HG02588 (cell line): Measurements from ENCODE around the gene CNNM3.

Source experiments
- ATAC-seq: cut with Tn5 transposase; IDR thresholded peaks from one replicate; pipeline ENCODE4 v1.9.1; 2021; ENCODE audit warnings: mild to moderate bottlenecking, moderate library complexity; ENCODE audit not compliant: unreplicated experiment

The CNNM3 gene

DNA sequence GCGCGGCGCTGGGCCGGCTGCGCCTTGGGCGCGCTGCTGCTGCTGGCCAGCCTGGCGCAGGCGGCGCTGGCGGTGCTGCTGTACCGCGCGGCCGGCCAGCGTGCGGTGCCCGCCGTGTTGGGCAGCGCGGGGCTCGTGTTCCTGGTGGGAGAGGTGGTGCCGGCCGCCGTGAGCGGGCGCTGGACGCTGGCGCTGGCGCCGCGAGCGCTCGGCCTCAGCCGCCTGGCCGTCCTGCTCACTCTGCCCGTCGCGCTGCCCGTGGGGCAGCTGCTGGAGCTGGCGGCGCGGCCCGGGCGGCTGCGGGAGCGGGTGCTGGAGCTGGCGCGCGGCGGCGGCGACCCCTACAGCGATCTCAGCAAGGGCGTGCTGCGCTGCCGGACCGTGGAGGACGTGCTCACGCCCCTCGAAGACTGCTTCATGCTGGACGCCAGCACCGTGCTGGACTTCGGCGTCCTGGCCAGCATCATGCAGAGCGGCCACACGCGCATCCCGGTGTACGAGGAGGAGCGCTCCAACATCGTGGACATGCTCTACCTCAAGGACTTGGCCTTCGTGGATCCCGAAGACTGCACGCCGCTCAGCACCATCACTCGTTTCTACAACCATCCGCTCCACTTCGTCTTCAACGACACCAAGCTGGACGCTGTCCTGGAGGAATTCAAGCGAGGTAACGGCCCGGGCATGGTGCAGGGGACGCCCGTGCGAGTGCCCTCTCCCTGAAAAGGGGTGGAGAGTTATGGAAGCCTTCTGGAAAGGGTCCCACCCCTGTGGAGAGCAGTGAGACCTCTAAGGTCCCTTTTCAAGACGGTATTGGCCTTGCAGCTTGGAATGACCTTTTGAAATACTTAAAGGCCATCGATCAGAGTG is 1.0 kb downstream of the CNNM3 start:
- no peak for ATAC-seq

DNA sequence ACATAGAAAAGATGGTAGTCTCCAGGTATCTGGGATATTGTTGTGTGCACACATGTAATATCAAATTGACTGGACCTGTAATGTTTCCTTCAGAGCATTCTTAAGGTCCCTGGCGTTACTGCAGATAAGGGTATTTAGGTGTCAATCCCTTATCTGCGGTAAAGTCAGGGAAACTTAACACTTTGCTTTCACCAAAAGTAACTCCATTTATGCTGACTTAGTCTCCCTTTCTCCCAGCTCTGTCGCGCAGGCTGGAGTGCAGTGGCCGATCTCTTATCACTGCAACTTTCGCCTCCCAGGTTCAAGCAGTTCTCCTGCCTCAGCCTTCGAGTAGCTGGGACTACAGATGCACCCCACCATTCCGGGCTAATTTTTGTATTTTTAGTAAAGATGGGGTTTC is 1.8 kb downstream of the CNNM3 start:
- no peak for ATAC-seq

DNA sequence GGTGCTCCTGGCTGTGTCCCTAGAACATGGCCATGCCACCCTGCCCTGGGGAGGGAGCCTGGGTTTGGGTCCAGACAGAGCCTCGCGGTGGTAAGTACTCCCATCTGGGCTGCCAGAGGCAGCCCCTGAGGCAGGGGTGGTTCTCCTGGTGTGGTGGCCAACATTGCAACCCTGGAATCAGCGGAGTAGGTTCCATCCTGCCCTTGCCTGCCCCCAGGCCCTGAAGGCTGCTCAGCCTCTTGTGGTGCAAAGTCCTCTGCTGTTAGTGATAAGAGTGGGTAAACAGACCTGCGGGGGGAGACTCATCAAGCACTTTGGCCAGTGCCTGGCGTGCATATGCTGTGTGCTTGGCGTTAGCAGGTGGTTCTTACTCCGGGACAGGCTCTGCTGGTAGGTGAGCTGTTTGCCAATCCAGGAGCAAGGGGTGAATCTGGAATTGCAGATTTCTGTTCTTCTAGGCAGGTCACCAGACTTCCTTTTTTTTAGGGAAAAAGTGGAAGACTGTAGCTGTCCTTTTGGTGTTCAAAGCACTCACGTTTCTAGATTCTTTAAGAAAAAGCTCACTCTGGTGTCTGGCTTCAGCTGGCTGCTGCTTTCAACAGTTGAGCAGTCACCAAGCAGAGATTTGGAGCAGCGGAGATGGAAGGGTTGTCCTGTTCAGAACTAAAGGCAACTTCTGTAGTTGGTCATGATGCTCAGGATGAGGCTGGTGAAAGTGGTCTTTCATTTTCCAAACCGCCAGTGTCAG is 3.2 kb downstream of the CNNM3 start:
- ATAC-seq = no peak

DNA sequence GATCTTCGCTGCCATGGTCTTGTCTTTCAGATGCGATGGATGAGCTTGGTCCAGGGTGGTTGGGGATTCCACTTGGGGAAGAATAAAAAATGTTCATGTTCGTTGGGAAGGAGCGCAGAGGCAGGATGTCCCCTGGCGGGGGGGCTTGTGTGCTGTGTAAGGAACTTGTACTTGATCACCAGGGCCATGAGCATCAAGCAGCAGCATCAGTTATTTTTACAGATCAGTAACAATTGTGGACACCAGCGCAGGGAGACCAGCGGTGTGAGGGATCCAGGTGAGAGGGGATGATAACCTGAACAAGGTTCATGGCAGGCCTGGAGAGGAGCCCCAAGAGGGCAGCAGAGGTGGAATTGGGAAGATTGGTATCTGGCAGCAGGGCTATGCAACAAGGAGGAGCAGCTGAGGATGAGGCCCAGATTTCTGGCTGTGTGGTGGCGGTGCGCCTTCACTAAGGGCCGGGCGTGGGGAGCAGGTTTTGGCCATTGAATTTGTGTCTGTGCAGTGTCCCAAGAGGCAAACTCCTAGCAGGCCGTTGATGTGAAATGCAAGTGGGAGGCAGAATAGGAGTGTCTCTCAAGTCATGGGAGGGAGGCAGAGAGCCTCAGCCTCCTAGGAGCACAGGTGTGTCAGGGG is 3.9 kb downstream of the CNNM3 start:
- ATAC-seq = no peak

DNA sequence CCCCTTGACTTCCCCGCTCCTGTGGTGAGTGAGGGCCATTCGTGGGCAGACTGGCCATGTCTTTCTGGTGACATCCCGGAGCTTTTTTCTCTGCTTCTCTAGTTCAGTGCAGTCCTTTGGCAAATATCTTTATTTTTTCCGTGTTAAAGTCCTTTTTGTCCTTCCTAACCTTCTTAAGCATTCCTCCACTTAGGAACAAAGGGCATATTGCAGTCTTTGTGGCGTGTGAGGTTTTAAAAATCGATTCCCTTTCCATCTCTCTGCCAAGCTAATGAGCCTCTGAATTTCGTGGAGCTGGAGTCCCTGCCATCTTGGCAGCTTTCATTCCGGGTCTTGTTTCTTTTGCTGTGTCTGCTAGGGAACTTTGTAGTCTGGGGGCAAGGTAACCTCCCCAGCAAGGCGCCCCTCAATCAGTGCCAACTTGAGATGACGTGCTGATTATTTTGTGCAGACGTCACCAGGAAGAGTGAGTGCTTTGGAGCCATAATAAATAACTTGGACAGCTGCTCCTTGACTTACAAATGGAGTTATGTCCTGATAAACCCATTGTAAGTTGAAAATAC is 5.1 kb downstream of the CNNM3 start:
- ATAC-seq = no peak

DNA sequence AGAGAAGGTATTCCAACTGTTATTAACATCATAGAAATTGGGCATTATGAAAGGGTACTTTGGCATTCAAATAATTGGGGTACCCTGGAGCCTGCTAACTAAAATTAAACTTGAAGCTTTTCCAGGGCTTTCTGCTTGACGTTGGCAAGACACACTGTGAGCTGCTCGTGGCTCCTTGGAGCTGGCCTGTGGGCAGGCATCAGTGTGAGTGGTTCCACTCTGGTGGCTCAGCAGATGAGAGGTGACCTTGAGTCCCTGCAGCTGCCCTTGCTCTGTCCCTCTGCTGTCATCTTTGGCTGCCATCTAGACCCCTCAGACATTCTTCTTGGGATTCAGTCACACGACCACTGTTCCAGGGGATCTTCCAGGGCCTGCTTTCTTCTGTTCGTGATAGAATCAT is 6.7 kb downstream of the CNNM3 start:
- no peak for ATAC-seq

DNA sequence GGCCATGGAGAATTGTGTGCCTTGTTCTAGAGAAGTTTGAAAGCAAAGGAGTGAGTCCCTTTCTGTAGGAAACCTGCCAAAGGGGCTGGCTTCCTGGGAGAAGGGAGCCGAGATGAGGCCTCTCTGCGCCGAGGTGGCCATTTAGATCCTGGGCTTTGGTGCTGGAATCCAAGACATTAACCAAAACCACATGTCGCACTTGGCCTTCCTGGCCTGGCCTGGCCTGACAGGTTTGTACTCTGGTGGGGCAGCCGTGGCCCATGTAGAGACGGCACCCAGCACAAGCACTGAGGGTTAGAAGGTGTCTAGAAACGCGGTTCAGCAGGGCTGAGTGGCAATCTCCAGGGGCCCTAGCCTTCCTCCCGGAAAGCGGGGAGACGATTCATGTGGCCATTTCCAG is 7.1 kb downstream of the CNNM3 start:
- ATAC-seq = no peak

DNA sequence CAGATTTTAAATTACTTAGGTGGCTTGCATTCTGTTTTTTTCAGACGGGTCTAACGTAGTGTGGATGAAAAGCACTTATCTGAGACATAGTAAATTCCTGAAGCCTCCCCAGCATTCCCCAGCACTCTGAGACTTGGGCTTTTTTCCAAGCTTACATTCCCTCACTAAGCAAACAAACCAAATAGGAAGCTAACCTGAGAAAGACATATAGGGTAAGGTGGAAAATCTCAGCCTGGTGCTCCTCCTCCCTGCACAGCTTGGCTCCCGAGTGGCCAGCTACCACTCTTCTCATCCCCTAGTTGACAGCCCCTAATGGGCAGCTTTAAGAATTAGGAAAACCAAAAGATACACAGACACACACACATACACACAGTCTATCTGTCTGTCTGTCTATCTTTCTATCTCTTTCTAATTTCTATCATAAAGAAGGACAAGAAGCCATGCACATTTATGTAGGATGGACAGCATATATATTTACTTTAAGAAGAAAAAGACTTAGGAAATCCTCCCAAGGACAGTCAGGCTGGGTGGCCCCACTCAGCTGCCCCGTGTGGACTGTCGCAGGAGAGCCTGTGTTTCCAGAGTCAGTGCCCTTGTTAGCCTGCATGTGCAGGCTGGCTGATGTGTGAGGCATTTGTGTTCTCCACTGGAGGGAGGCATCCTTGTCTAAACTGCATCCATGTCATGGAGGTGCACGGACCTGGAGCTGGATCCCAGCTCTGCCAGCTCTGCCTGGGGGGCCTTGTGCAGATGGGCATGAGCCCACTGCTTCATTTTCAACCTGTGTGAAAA is 8.2 kb downstream of the CNNM3 start:
- no peak for ATAC-seq

DNA sequence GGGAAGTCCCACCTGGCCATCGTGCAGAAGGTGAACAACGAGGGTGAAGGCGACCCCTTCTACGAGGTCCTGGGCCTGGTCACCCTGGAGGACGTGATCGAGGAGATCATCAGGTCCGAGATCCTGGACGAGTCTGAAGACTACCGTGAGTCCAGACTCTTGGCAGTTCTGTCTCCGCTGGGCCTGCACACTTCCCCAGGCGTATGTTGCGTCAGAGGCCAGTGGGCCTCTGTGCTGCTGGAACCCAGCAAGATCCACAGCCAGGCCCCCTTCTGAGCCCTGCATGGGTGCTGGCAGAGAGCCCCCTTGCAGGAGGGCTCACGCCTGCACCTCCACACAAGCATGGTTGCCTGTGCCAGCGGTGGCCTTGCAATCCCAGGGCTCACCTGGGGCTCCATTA is 9.0 kb downstream of the CNNM3 start:
- ATAC-seq = no peak

DNA sequence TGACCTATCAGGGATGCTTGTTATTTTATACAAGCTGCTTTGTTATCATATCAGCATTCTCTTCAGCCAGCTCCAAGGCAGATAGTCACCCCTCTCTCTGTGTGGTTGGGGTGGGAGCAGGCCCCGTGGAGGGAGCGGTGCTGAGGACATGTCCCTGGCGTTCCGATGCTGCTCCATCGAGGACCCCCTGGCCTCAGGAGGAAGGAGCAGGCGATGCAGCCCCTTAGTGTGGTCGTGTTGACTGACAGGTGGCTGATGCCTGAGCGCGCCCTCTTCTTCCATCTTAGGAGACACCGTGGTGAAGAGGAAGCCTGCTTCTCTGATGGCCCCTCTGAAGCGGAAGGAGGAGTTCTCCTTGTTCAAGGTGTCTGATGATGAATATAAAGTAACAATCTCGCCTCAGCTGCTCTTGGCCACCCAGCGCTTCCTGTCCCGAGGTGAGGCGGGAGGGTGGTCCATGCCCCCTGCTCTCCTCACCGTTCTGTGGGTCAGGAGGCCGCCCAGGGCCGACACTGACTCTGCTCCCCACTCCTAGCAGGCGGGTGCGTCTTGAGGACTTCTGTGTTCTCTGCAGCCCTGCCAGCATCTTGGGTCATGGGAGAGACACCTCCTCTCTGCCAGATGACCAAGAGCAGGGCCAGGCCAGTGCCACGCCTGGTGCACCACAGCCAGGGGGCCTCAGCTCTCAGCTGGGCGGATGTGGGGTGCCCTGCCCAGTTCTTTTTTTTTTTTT is 10.6 kb downstream of the CNNM3 start:
- no peak for ATAC-seq

DNA sequence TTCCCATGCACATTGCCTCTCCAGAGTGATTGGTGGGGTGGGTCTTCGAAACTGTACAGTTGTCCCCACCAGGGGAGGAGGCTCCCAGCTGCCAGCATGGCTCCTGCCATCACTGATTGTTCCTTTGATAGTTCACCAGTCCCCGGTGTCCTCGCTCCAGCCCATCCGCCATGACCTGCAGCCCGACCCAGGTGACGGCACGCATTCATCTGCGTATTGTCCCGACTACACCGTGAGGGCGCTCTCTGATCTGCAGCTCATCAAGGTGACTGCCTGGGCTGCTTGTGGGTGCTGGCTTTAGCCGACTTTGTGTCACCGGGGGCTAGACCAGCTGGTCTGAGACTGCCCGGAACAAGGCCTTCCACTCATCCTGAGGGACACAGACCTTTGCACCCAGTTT is 12.4 kb downstream of the CNNM3 start:
- ATAC-seq = no peak

DNA sequence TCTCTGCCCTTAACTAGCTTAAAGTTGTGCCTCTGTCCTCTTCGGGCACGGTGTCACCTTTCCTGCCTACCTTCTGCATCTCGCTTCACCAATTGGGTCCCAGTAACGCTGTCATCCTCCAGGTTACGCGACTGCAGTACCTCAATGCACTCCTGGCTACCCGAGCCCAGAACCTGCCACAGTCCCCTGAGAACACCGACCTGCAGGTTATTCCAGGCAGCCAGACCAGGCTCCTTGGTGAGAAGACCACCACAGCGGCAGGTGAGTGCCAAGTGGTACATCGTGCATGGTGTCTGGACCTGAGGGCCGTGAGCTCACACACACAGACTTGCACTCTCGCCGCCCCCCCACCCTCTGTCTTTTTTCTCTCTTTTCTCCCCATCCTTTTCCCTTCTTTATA is 12.8 kb downstream of the CNNM3 start:
- no peak for ATAC-seq

DNA sequence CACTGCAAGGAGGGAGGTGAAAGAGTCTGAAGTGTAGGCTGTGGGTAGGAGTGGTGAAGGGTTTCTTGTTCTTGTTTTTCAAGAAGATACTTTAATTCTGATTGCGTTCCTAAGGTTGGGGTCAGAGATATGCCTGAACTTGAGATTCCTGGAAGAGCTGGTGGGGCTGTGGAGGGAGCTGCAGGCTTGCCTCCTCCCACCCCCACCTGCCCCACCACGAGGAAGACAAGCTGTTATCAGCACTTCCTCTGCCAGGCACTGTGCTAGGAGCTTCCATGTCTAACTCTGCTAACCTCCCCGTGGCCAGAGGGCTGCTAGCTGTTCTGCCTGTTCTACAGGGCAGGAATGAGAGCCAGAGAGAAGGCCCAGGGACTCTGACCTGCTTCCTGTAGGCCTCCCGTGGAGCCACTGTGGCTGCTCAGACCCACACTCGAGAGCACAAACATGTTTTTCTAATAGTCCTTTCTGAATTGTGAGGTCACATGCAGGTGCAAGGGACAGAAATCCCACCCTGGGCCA is 14.0 kb downstream of the CNNM3 start:
- ATAC-seq = no peak

DNA sequence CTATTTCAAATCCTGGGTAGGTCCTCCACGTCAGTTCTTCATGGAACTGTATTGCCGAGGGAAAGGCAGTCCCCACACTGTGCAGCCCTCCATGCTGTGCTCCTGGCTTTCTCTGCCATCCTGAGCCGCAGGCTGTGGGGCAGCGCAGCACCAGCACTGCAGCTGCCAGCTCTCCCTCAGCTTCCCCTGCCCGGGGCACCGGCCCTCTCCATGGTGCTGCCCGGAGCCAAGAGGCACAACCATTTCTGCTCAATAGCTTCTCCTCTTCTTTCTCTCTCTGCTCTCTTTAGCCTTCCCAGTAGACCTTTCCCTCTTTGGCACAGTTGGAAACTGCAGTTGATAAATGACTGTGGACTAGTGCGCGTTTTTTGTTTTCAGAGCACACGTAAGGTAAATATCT is 15.6 kb downstream of the CNNM3 start:
- no peak for ATAC-seq

DNA sequence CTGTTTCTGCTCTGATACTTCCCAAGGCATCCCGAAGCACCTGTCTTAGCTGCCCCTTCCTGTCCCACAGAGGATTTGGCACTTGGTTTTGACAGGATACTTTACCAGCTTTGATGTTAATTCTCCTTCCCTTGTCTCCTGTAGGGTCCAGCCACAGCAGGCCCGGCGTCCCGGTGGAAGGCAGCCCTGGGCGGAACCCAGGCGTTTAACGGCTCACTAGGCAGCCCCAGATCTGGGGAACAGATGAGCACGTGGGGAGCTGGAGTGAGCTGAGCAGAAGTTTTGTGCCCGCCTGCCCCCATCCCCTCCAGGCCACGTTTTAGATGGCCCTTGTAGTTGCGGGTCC is 16.3 kb downstream of the CNNM3 start:
- no peak for ATAC-seq

DNA sequence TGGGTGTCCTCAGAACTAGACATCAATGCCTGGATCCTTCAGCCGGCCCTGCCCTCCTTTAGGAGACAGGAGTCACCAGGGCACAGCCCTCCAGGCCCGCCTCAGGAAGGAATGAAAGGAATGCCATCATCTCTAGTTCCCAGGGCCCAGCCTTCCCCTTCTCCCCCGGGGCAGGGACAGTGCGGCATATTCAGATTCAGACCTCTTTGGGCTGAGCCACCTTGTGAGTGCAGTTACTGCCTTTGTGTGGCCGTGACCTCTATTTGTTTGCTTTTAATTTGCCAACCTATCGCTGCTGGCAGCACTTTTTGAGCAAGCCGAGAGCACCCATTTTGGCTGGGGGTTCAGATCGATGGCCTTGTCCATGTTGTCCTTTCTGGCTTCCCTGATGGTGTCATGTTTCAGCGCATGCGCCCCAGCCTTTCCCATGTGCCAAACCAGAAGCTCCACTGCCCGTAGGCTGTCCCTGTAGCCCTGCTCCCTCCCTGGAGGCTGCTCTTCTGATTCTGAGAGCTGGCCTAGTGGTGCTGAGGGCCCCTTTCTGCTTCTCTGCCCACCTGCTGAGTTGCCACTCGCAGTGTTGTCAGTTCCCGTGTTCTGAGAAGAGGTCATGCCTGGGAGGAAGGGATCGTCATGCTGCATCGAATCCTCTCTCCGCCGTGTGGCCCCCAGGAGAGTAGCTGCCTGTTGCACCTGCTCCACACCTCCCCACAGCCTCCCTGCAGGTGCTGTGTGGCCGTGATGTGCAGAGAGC is 16.9 kb downstream of the CNNM3 start:
- no peak for ATAC-seq

DNA sequence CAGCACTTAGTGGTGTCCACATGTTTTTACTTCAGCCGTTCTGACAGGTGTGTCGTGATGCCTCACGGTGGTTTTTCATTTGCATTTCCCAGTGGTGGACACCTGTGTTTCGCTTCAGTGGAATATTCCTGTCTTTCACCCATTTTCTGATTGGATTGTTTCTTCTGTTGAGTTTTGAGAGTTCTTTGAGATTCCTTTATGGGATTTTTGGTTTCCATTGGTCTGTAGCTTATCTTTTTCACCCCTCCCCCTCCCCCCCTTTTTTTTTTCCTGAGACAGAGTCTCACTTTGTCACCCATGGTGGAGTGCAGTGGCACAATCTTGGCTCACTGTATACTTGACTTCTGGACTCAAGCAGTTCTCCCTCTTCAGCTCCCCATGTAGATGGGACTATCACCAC is 19.8 kb downstream of the CNNM3 start:
- no peak for ATAC-seq

DNA sequence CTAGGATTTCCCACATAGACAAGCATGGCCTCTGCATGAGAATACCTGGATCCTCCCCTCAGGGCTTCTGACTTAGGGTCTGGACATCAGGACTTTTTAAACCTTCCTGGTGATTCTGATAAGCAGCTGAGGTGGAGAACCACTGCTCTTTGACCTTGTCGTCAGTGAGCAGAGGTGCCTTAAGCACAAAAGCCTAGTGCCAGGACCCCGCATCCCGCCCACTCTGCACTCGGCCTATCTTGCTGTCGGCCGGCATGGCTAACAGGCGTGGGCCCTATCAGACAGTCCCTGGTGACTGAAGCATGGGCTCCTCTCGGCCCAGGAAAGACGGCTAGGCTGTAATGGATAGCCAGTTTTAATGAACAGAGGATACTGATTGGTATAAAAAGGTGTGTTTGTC is 21.5 kb downstream of the CNNM3 start:
- no peak for ATAC-seq
